Fibroblast of skin of abdomen (primary cell): ENCODE data around the gene RDH13.
"Not testable (repeated sequence)": the region's sequence is repeated elsewhere in the genome, so short reads cannot be mapped to it uniquely, and the experiment has no call there.

ENCODE experiments used
- DNase-seq: peaks from one replicate; pipeline ENCODE4 v3.0.0-alpha.2; 2013

Gene RDH13

GRCh38 chr19:55008781-55009180 lies 54.2 kb downstream of the RDH13 start:
- DNase-seq, result not testable (repeated sequence)

- not testable (repeated sequence) for DNase-seq
Measured at GRCh38 chr19:55008189-55008588, 54.8 kb downstream of the RDH13 start.

- DNase-seq, result not testable (repeated sequence)
Measured at GRCh38 chr19:55007537-55007936, 55.4 kb downstream of the RDH13 start.

- not testable (repeated sequence) for DNase-seq
Measured at GRCh38 chr19:55006795-55007194, 56.2 kb downstream of the RDH13 start.

GRCh38 chr19:55005684-55006488 lies 57.1 kb downstream of the RDH13 start:
- DNase-seq, result no peak

GRCh38 chr19:55000761-55001160 lies 62.2 kb downstream of the RDH13 start:
- no peak for DNase-seq

GRCh38 chr19:54998751-54999239 lies 64.2 kb downstream of the RDH13 start:
- DNase-seq, result not testable (repeated sequence)

GRCh38 chr19:54995561-54995960 lies 67.4 kb downstream of the RDH13 start:
- DNase-seq, result no peak
